Measurements from ENCODE around the gene NYNRIN.

Gene NYNRIN

GRCh38 chr14:24395609-24396582 is 2.9 kb upstream of the NYNRIN start:
- no peak for DNase-seq

GRCh38 chr14:24397639-24398292 is 1.0 kb upstream of the NYNRIN start:
- DNase-seq, result no peak

DNA sequence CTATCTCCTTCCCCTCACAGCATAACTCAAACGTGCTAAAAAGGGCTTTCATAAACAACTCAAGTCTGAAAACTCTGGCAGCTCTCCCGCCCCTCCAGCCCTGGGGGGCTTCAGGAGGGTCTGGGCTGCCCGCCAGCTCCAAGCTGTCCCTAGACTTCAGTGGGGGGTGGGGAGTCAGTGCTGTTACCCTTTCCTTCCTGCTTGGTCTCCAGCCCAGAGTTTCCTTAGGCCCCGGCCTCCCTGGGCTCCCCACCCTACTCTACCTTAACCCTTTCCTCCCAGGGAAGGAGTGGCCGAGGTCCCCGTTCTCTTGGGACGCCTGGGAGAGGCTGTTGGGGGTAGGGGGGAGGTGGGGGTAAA is 530 bp upstream of the NYNRIN start:
- DNase-seq, result no peak

DNA sequence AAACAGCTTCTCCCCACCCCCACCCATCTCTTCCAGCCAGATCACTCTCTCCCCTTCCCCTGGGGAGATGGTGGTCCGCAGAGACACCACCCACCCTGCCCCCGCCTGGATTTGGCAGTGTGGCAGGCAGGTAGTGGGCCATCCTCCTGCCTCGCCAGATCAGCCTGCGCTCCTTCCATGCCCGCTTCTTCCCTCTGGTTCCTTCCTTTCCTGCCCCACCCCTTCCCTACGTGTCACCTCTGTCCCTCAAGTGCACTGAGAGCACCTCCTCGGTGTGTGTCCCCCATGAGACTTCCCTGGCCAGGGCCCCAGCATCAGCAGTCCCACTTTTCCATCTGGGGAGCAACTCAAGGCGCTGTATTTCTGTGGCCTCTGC is 632 bp downstream of the NYNRIN start:
- no peak for DNase-seq

GRCh38 chr14:24399999-24400718 is 1.4 kb downstream of the NYNRIN start:
- DNase-seq, result no peak

DNA sequence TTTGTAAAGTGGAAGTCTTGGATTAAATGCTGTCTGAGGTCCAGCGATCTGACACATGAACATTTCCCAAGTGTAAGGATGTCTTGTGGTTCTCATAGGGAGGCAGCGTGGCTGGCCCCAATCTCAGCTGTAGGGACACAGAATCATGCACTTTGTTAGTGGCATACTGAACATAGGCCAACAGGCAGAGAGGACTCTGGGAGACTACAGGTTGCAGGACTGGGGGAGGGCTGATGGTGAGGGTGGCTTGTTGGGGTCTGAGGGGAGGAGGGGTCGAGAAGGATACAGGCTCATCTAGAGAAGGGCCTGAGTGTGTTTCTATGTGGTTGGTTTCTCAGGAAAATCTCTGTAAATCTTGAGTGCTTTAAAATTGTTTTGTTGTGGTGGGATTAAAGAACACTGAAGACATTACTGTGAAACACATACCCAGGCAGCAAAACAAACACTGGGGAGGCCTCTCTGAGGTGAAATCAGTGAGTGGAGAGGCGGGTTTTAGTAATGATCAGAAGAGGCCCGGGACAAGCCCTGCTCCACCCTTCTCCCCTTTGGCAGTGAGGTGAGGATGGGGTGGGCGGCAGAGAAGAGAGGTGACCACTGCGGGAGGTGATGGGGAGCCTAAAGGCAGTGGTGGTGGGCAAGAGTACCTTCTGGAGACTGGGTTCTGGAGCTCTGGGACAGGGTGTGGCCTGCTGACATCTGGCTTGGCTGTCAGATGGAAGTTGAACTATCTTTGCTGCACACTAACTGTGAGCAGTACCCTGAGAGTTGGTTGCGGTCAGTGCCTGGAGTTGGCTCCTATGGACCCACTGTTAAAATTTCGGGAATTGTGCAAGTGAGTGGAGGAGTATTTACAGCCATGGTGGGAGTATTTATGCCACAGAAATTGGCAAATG is 3.3 kb downstream of the NYNRIN start:
- no peak for DNase-seq

GRCh38 chr14:24403294-24403998 is 4.6 kb downstream of the NYNRIN start:
- no peak for DNase-seq

DNA sequence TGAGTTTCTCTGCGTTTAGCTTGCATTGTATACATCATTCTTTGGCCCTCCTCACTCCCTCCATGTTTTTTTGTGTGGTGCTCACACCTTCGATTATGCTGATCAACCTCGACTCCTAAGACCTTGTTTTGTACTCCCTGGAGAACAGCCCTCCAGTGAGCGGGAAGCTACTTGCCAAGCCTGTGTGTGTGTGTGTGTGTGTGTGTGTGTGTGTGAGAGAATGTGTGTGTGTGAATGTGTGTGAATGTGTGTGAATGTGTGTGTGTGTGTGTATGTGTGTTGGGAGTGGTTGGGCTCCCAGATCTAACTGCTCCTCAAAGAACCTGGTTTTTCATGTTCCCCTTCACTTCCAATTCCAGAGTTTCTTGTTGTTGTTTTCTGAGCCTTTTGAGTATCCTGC is 6.0 kb downstream of the NYNRIN start:
- no peak for DNase-seq

DNA sequence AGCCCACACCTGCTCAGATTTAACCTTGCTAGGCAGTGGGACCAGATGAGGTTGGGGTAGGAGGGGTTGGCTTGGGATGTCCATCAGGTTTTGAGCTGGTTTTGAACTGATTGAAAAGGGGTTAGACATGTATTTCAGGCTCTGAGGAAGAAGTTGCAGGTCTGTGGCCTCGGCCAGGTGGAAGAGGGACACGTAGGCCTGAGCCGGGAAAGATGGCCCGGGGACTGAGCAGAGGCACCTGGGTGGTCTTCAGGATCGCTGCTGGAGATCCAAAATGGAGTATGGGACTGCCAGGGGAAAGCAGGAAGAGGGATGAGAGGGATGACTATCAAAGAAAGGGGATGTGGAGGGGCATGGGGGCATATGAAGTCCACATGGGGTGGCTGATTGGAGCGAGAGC is 7.6 kb downstream of the NYNRIN start:
- no peak for DNase-seq

DNA sequence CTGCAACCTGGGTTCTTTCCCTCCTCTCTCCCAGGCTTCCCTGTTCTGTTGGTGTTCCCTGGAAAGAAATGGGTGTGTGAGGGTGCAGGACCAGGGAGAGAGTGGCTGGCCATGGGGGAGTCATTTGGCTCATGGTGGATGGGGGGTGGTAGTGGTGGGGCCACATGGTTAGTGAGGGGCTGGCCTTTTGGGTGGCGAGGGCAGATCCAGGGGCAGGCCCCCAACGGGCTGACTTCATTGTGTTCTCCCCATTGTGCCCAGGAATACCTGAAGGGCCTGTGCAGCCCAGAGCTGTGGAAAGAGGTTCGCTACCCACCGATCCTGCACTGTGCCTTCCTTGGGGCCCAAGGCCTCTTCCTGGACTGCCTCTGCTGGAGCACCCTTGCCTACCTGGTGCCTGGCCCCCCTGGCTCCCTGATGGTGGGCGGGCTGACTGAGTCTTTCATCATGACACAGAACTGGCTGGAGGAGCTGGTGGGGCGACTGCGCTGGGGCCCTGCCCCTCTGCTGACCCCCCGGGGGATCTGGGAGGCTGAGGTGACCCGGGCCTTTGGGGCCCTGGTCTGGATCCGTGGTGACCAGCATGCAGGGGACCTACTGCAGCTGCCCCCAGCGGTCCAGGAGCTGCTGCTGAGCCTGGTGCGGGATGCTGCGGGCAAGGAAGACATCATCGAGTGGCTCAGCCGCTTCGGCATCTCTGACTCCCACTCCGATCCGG is 9.0 kb downstream of the NYNRIN start:
- no peak for DNase-seq

DNA sequence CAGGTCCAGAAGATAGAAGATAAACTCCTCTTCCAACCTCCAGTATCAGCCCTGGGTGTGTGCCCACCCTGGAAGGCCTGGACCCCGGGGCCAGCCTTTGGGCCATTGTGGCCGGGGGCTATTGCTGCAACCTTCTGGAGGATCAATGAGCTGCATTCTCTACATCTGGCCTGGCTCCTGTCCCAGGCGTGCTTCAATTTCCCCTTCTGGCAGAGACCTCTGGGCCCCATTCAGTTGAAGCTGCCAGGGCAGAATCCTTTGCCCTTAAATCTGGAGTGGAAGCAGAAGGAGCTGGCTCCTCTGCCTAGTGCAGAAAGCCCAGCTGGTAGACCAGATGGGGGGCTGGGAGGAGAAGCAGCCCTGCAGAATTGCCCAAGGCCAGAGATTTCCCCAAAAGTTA is 10.0 kb downstream of the NYNRIN start:
- DNase-seq, result no peak

DNA sequence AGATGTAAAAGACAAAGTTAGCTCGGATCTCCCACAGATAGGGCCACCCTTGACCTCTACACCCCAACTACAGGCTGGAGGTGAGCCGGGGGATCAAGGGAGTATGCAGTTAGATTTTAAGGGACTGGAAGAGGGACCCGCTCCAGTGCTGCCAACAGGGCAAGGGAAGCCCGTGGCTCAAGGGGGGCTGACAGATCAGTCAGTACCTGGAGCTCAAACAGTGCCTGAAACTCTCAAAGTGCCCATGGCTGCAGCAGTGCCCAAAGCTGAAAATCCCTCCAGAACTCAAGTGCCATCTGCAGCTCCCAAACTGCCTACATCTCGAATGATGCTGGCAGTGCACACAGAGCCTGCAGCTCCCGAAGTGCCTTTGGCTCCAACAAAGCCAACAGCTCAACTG is 10.4 kb downstream of the NYNRIN start:
- DNase-seq, result no peak

DNA sequence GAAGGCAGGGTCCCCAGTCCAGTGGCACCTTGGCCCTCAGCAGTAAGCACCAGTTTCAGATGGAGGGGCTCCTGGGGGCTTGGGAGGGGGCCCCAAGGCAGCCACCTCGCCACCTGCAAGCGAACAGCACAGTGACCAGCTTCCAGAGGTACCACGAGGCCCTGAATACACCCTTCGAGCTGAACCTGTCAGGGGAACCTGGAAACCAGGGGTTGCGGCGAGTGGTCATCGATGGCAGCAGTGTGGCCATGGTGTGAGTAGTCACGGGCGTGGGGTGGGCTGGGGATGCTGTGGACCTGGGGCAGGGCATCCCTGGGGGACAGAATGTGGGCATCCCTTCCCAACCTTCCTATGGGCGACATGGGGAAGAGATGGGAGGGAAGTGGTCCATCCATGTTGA is 11.2 kb downstream of the NYNRIN start:
- no peak for DNase-seq

GRCh38 chr14:24411443-24412389 is 12.9 kb downstream of the NYNRIN start:
- peak; percentile 22 for DNase-seq

GRCh38 chr14:24414077-24414476 is 15.3 kb downstream of the NYNRIN start:
- no peak for DNase-seq

DNA sequence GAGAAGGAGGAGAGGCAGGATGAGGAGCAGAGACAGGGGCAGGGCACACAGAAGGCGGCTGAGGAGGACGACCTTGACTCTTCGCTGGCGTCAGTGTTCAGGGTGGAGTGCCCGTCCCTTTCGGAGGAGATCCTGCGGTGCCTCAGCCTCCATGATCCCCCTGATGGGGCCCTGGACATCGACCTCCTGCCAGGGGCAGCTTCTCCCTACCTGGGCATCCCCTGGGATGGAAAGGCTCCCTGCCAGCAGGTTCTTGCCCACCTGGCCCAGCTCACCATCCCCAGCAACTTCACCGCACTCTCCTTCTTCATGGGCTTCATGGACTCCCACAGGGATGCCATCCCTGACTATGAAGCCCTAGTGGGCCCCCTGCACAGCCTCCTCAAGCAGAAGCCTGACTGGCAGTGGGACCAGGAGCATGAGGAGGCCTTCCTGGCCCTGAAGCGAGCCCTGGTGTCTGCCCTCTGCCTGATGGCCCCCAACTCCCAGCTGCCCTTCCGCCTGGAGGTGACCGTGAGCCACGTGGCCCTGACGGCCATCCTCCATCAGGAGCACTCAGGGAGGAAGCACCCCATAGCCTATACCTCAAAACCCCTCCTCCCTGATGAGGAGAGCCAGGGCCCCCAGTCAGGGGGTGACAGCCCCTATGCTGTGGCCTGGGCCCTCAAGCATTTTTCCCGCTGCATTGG is 16.1 kb downstream of the NYNRIN start:
- no peak for DNase-seq

GRCh38 chr14:24415421-24416253 is 16.8 kb downstream of the NYNRIN start:
- DNase-seq, result no peak

GRCh38 chr14:24416254-24416931 is 17.6 kb downstream of the NYNRIN start:
- DNase-seq, result no peak
